Measurements from ENCODE around the gene PRKACB. TPM values are rescaled to one million over a fixed set of nuclear protein-coding genes. Genes with fewer than 3 reads are reported as not detected.
"Not testable (repeated sequence)": the region's sequence is repeated elsewhere in the genome, so short reads cannot be mapped to it uniquely, and the experiment has no call there.

The PRKACB gene
- total RNA-seq, 4 donors from 2014 or later: 37.4 to 57.7 (median 50.9) TPM

DNA sequence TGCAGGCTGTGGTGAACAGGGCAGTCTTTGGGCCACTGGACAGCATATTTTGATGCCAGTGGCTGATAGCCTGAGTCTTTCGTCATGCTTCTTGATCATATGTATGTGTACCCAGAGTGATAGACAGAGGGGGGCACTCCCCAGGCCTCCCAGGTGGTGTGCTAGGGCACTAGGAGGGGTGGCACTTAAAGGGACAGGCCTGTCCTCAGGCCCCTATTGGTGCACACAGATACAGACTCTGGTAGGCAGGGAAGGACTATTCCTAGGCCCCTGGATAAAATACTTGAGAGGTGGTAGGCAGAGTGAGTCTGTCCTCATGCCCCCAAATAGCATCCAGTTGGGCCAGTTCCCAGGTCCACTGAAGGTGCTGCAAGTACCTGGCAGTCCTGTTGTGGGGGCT lies 80.8 kb downstream of the PRKACB start:
- peaks cover 0 to 11% of the 10 kb centered on the region in 2 donors for H3K36me3 ChIP-seq
- H3K27ac ChIP-seq: no peak overlapping the region
- peaks cover 0 to 5% (median 0%) of the 10 kb centered on the region in 3 donors for H3K9me3 ChIP-seq
- no peaks in the 10 kb centered on the region for H3K4me1 ChIP-seq
- no peaks in the 10 kb centered on the region for H3K27me3 ChIP-seq
- H3K4me3 ChIP-seq: no peak overlapping the region
- no peak for ATAC-seq
- TF ChIP-seq EP300 (IDR thresholded peaks at IDR 0.05) (no peak), POLR2AphosphoS5 (IDR thresholded peaks at IDR 0.05) (no peak), POLR2A (IDR thresholded peaks at IDR 0.05) (no peak)
- TF ChIP-seq, protein P1, sequence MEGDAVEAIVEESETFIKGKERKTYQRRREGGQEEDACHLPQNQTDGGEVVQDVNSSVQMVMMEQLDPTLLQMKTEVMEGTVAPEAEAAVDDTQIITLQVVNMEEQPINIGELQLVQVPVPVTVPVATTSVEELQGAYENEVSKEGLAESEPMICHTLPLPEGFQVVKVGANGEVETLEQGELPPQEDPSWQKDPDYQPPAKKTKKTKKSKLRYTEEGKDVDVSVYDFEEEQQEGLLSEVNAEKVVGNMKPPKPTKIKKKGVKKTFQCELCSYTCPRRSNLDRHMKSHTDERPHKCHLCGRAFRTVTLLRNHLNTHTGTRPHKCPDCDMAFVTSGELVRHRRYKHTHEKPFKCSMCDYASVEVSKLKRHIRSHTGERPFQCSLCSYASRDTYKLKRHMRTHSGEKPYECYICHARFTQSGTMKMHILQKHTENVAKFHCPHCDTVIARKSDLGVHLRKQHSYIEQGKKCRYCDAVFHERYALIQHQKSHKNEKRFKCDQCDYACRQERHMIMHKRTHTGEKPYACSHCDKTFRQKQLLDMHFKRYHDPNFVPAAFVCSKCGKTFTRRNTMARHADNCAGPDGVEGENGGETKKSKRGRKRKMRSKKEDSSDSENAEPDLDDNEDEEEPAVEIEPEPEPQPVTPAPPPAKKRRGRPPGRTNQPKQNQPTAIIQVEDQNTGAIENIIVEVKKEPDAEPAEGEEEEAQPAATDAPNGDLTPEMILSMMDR (IDR thresholded peaks at IDR 0.05): no peak
- no CpG with 5 or more reads among the region's 1 CpG for WGBS, 2 donors (ENCODE audit: low coverage in 1 of 2)

- TF ChIP-seq POLR2AphosphoS5 (IDR thresholded peaks at IDR 0.05): no peak
- no peak for TF ChIP-seq EP300 (IDR thresholded peaks at IDR 0.05)
- H3K27ac ChIP-seq: no peak overlapping the region
- 67% methylated on average over 1 of the region's 1 CpG; no CpG with 5 or more reads in 1 of the 2 donors for WGBS, 2 donors (ENCODE audit: low coverage in 1 of 2)
These were observed 81.6 kb downstream of the PRKACB start for GRCh38 chr1:84225646-84226045.

GRCh38 chr1:84232676-84233075 lies 88.6 kb downstream of the PRKACB start:
- not testable (repeated sequence) for H3K27ac ChIP-seq, H3K9me3 ChIP-seq, H3K4me1 ChIP-seq, H3K4me3 ChIP-seq, H3K27me3 ChIP-seq, ATAC-seq
- peaks cover 0 to 27% of the 10 kb centered on the region in 2 donors for H3K36me3 ChIP-seq
- WGBS, 2 donors (ENCODE audit: low coverage in 1 of 2): 96 to 100% methylated on average over 3 of the region's 3 CpGs

More at GRCh38 chr1:84225646-84226045, 81.6 kb downstream of the PRKACB start:
- peaks cover 0 to 5% (median 0%) of the 10 kb centered on the region in 3 donors for H3K9me3 ChIP-seq
- H3K4me3 ChIP-seq: no peak overlapping the region
- H3K36me3 ChIP-seq: peaks cover 0 to 11% of the 10 kb centered on the region in 2 donors
- ATAC-seq: no peak
- no peaks in the 10 kb centered on the region for H3K27me3 ChIP-seq
- H3K4me1 ChIP-seq: no peaks in the 10 kb centered on the region

DNA sequence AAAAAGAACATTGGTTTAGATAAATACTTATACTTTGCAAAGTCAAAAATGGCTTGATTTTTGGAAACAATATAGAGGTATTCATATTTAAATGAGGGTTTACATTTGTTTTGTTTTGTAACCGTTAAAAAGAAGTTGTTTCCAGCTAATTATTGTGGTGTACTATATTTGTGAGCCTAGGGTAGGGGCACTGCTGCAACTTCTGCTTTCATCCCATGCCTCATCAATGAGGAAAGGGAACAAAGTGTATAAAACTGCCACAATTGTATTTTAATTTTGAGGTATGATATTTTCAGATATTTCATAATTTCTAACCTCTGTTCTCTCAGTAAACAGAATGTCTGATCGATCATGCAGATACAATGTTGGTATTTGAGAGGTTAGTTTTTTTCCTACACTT lies 92.2 kb downstream of the PRKACB start:
- Histone ChIP-seq H3K27ac (no peak overlapping the region), H3K4me3 (no peak overlapping the region), H3K4me1 (no peaks in the 10 kb centered on the region), H3K36me3 (peaks cover 0 to 42% of the 10 kb centered on the region in 2 donors), H3K27me3 (no peaks in the 10 kb centered on the region), H3K9me3 (no peaks in the 10 kb centered on the region)
- 82 to 88% methylated on average over 2 of the region's 2 CpGs for WGBS, 2 donors (ENCODE audit: low coverage in 1 of 2)
- no peak for ATAC-seq
- TF ChIP-seq, protein P1 (IDR thresholded peaks at IDR 0.05): no peak
- TF ChIP-seq POLR2AphosphoS5 (IDR thresholded peaks at IDR 0.05): no peak
- no peak for TF ChIP-seq POLR2A (IDR thresholded peaks at IDR 0.05)
- no peak for TF ChIP-seq EP300 (IDR thresholded peaks at IDR 0.05)

DNA sequence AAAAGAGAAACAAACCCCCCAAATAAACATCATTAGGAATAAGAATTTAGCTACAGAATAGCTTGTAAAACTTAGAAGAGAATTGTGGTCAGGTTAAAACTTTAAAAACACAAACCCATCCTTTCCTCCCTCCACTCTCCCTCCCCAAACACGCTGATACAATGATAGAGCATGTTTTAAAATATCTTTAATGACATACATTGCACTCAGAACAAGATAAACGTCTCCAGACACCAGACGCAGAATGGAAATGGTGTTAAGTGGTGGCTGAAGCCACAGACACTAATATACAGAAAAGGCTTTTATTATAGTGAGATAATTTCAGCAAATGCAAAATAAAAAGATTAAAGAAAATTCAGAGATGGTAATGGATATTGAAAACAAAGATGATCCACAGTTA lies 98.6 kb downstream of the PRKACB start:
- Histone ChIP-seq H3K27me3 (no peaks in the 10 kb centered on the region), H3K4me3 (no peak overlapping the region), H3K9me3 (no peaks in the 10 kb centered on the region), H3K36me3 (peaks cover 0 to 19% of the 10 kb centered on the region in 2 donors), H3K4me1 (no peaks in the 10 kb centered on the region), H3K27ac (no peak overlapping the region)
- TF ChIP-seq EP300 (IDR thresholded peaks at IDR 0.05): no peak
- TF ChIP-seq POLR2A (IDR thresholded peaks at IDR 0.05): no peak
- no peak for TF ChIP-seq POLR2AphosphoS5 (IDR thresholded peaks at IDR 0.05)
- TF ChIP-seq, protein P1 (IDR thresholded peaks at IDR 0.05): no peak
- WGBS, 2 donors (ENCODE audit: low coverage in 1 of 2): 39 to 76% methylated on average over 3 of the region's 3 CpGs
- ATAC-seq: no peak

- 39 to 67% methylated on average over 3 of the region's 3 CpGs for WGBS, 2 donors (ENCODE audit: low coverage in 1 of 2)
- Histone ChIP-seq H3K4me1 (no peaks in the 10 kb centered on the region), H3K27ac (no peak overlapping the region), H3K27me3 (no peaks in the 10 kb centered on the region), H3K36me3 (peaks cover 0 to 3% of the 10 kb centered on the region in 2 donors), H3K9me3 (peaks cover 0 to 4% (median 0%) of the 10 kb centered on the region in 3 donors), H3K4me3 (no peak overlapping the region)
- TF ChIP-seq, protein P1 (IDR thresholded peaks at IDR 0.05): no peak
- no peak for TF ChIP-seq POLR2AphosphoS5 (IDR thresholded peaks at IDR 0.05)
- TF ChIP-seq POLR2A (IDR thresholded peaks at IDR 0.05): no peak
- TF ChIP-seq EP300 (IDR thresholded peaks at IDR 0.05): no peak
- ATAC-seq: no peak
These were observed 101.5 kb downstream of the PRKACB start for GRCh38 chr1:84245563-84245962.

All from gastroesophageal sphincter (tissue), 4 donors.